Heart left ventricle (tissue), 16 donors: ENCODE results near the gene MGARP. TPM values are rescaled to one million over a fixed set of nuclear protein-coding genes. Genes with fewer than 3 reads are reported as not detected.

Experiments used
- ATAC-seq, 4 donors: fragments of 200-7000 bp; cut with Tn5 transposase; one replicate each; pipeline ENCODE4 v1.9.1; 2020 to 2022; ENCODE audit warnings: moderate library complexity in 4 of 4, mild to moderate bottlenecking in 3 of 4, moderate number of reproducible peaks in 1 of 4
- DNase-seq, 5 donors: peaks; one replicate each; pipeline ENCODE4 v3.0.0-alpha.2; 2020
- H3K27ac ChIP-seq, 12 donors: fragments of 200-600 bp; sonication (generic) in 4 of 12; one replicate each; pipeline versions ENCODE4 v1.5.0 to v1.8.0; 2016 to 2022; ENCODE audit warnings: mild to moderate bottlenecking in 2 of 12
- H3K27me3 ChIP-seq, 9 donors: fragments of 200-600 bp; sonication (generic) in 2 of 9; one replicate each; pipeline versions ENCODE4 v1.5.1 to v1.8.0; 2016 to 2022; ENCODE audit warnings: mild to moderate bottlenecking in 3 of 9
- H3K36me3 ChIP-seq, 9 donors: fragments of 200-600 bp; sonication (generic) in 2 of 9; one replicate each; pipeline versions ENCODE4 v1.5.0 to v1.8.0; 2018 to 2022; ENCODE audit warnings: mild to moderate bottlenecking in 2 of 9
- H3K4me1 ChIP-seq, 12 donors: fragments of 200-600 bp; sonication (generic) in 4 of 12; one replicate each; pipeline versions ENCODE4 v1.5.0 to v1.8.0; 2016 to 2022; ENCODE audit warnings: mild to moderate bottlenecking in 3 of 12
- H3K4me3 ChIP-seq, 12 donors: fragments of 200-600 bp; sonication (generic) in 4 of 12; one replicate each; pipeline versions ENCODE4 v1.5.0 to v1.8.0; 2017 to 2022; ENCODE audit warnings: mild to moderate bottlenecking in 9 of 12, moderate library complexity in 4 of 12
- H3K9me3 ChIP-seq, 12 donors: fragments of 200-600 bp; sonication (generic) in 4 of 12; one replicate each; pipeline versions ENCODE4 v1.5.0 to v1.8.0; 2016 to 2022; ENCODE audit warnings: mild to moderate bottlenecking in 1 of 12
- CTCF ChIP-seq, 12 donors: fragments of 200-600 bp; sonication (generic) in 4 of 12; IDR thresholded peaks; one replicate each; pipeline versions ENCODE4 v1.5.0 to v1.8.0; 2018 to 2022; ENCODE audit warnings: antibody characterized with exemption in 12 of 12, mild to moderate bottlenecking in 5 of 12
- POLR2A ChIP-seq, 2 donors: fragments of 450-650 bp; IDR thresholded peaks; one replicate each; pipeline ENCODE4 v1.6.1; 2017; ENCODE audit warnings: antibody characterized with exemption in 2 of 2, mild to moderate bottlenecking in 2 of 2, moderate library complexity in 2 of 2
- WGBS, 4 donors: extraction: QIAGEN DNeasy Blood & Tissue Kit in 2 of 4; methylation state at CpG; one replicate each; pipeline versions ENCODE4 v1.1.5 to v1.1.7; 2013 to 2018; 5-methylcytosine and 5-hydroxymethylcytosine counted together
- intact Hi-C, 10 donors: fragments of 100-400 bp; cut with DNase I; formaldehyde crosslinking; loops; one replicate each; pipeline versions ENCODE4 v1.11.1 to v1.14.2; 2022
- polyA plus RNA-seq, 2 donors: library from polyadenylated mRNA; stranded (reverse); fragments of 200-250 nt; gene quantifications; one replicate each; pipeline ENCODE4 v1.2.3, GENCODE V29; 2013
- total RNA-seq, 9 donors: library from RNA; depleted of rRNA in 2 of 9; stranded (reverse); fragments of >200 nt in 2 of 9; fragmentation: NEBNext Ultra II Directional in 3 of 9; extraction: Animal tissue kit (Norgen Biotek cat#: 25700) in 3 of 9; gene quantifications; one replicate each; pipeline versions ENCODE4 v1.1.0 to v1.2.4, GENCODE V29; 2016 to 2023
- donor health status: ischemic (EF 13 %, LVEDD 7.1; RV severe dilation, severe dysfunction).
- donor health status: healthy with polysubstance abuse.
- donor health status: DM: no; HTN: yes; CAD: no.
- donor health status: DM: no; HTN: no; CAD: no.
- donor health status: ischemic (EF 25% LVEDD 6.9; RV normal size, moderate dysfunction).
- donor health status: ischemic (EF 25% LVEDD 5.7; RV mildly dilated, moderate dysfunction).
- donor health status: healthy.
- donor health status: DM: yes; HTN: yes; CAD: no.
- donor health status: ischemic (EF 35%, LVEDD 5.7; RV mildly dilated, moderate dysfunction).
- donor health status: nonischemic (EF 11% LVEDD 7.7; RV severe dilation, severe dysfunction).
- donor health status: DM: yes; HTN: yes; CAD: no.
- donor health status: PGD.
- donor health status: ischemic (EF 29% LVEDD 5.4; RV normal size, mild dysfunction).
- donor health status: nonischemic (EF 23%, LVEDD 6.1; RV moderate dilation, normal function).

The MGARP gene
- total and polyA plus RNA-seq, 11 donors: 0.48 to 7.8 (median 0.98) TPM

- Histone ChIP-seq H3K9me3 (no peaks in the 10 kb centered on the region), H3K27me3 (no peaks in the 10 kb centered on the region), H3K4me3 (no peak overlapping the region), H3K36me3 (no peaks in the 10 kb centered on the region), H3K4me1 (no peaks in the 10 kb centered on the region), H3K27ac (no peak overlapping the region)
- no peak for TF ChIP-seq CTCF (IDR thresholded peaks at IDR 0.05)
- TF ChIP-seq POLR2A (IDR thresholded peaks at IDR 0.05): no peak
- DNase-seq (no peak), ATAC-seq (no peak)
- intact Hi-C loops: no loop called here
These were observed 27.0 kb downstream of the MGARP start for GRCh38 chr4:139253046-139253445.

GRCh38 chr4:139247700-139248238 is 32.3 kb downstream of the MGARP start:
- H3K36me3 ChIP-seq: no peaks in the 10 kb centered on the region
- H3K9me3 ChIP-seq: no peaks in the 10 kb centered on the region
- H3K27me3 ChIP-seq: no peaks in the 10 kb centered on the region
- no peak for ATAC-seq
- peaks cover 0 to 3% (median 0%) of the 10 kb centered on the region in 12 donors for H3K4me1 ChIP-seq
- no peak overlapping the region for H3K4me3 ChIP-seq
- intact Hi-C loops: no loop called here
- 72 to 77% (median 75%) methylated on average over 4 of the region's 4 CpGs for WGBS, 4 donors
- no peak overlapping the region for H3K27ac ChIP-seq
- no peak for DNase-seq
- TF ChIP-seq CTCF (IDR thresholded peaks at IDR 0.05): no peak
- no peak for TF ChIP-seq POLR2A (IDR thresholded peaks at IDR 0.05)

GRCh38 chr4:139247241-139247640 is 32.8 kb downstream of the MGARP start:
- TF ChIP-seq CTCF (IDR thresholded peaks at IDR 0.05): no peak
- TF ChIP-seq POLR2A (IDR thresholded peaks at IDR 0.05): no peak
- Histone ChIP-seq H3K36me3 (no peaks in the 10 kb centered on the region), H3K4me1 (peaks cover 0 to 3% (median 0%) of the 10 kb centered on the region in 12 donors), H3K27me3 (no peaks in the 10 kb centered on the region), H3K27ac (no peak overlapping the region), H3K9me3 (no peaks in the 10 kb centered on the region), H3K4me3 (no peak overlapping the region)
- no peak for ATAC-seq
- intact Hi-C loops: no loop called here
- DNase-seq: no peak

- peaks cover 0 to 3% (median 0%) of the 10 kb centered on the region in 12 donors for H3K4me1 ChIP-seq
- no peaks in the 10 kb centered on the region for H3K36me3 ChIP-seq
- intact Hi-C loops: no loop called here
- no peak overlapping the region for H3K4me3 ChIP-seq
- no peak for TF ChIP-seq CTCF (IDR thresholded peaks at IDR 0.05)
- TF ChIP-seq POLR2A (IDR thresholded peaks at IDR 0.05): no peak
- WGBS, 4 donors: 69 to 82% (median 78%) methylated on average over 3 of the region's 3 CpGs
- peak overlapping the region in 5 of 12 donors; percentile 2 to 53 (median 14) for H3K27ac ChIP-seq
- H3K9me3 ChIP-seq: no peaks in the 10 kb centered on the region
- DNase-seq (no peak), ATAC-seq (peak in 2 of 4 donors; percentile 22 to 39)
- no peaks in the 10 kb centered on the region for H3K27me3 ChIP-seq
These were observed 33.9 kb downstream of the MGARP start for GRCh38 chr4:139246166-139246565.
